Measurements from ENCODE around the gene PKDREJ. TPM values are rescaled to one million over a fixed set of nuclear protein-coding genes. Genes with fewer than 3 reads are reported as not detected.

PKDREJ gene
- total and polyA plus RNA-seq, 2 of the 4 experiments (the other 2 are of a cell fraction) = 0.02 TPM; not detected in 1

GRCh38 chr22:46250035-46250782 is 12.9 kb downstream of the PKDREJ start, which contains the start of gene CDPF1:
TSS of gene CDPF1 (minus strand) at chr22:46250293. CDS start at chr22:46248284, 2,009 bp downstream.
- H3K36me3 ChIP-seq (ENCODE audit: control insufficient read depth, insufficient read depth, low read length) = peaks cover 3% of the 10 kb centered on the region; the same call in 1 of the 2 replicates
- in situ Hi-C loops (cut with MboI; ENCODE audit: low sequenced_read_pairs) (no loop called here), dilution Hi-C loops (cut with HindIII; ENCODE audit: low sequenced_read_pairs, unreplicated experiment) (no loop called here), intact Hi-C loops (cut with micrococcal nuclease) (no loop called here)
- peak within 1 kb of the TSS; percentile 91 for H2AK5ac ChIP-seq (ENCODE audit: low read depth, low read length)
- peak within 1 kb of the TSS; percentile 58 for H4K91ac ChIP-seq (ENCODE audit: insufficient read depth, low read depth, low read length)
- H3K14ac ChIP-seq (replicated peaks; ENCODE audit: low read depth, low read length) = peak within 1 kb of the TSS; percentile 84
- H3K4me3 ChIP-seq (ENCODE audit: insufficient read depth, low read depth, low read length) = peak within 1 kb of the TSS; percentile 96
- POLR2A ChIA-PET (ENCODE audit: unreplicated experiment) = interaction anchor here (0.6 to 0.9 kb wide), 2 partner anchors 18 to 21 kb away, joined by 3 to 4 read pairs; partner anchors contain the start of gene TTC38
- H3K56ac ChIP-seq (ENCODE audit: extremely low read depth, insufficient read depth, low read length) = peak within 1 kb of the TSS; percentile 17; the same call in 1 of the 2 replicates
- peak within 1 kb of the TSS; percentile 91 for H3K9ac ChIP-seq (ENCODE audit: low read depth, low read length)
- H3K4me1 ChIP-seq (ENCODE audit: control insufficient read depth, insufficient read depth, low read length) = peaks cover 4% of the 10 kb centered on the region; the same call in 1 of the 2 replicates
- DNase-seq (peak; percentile 75), ATAC-seq (ENCODE audit: low read depth) (peak; percentile 99)
- H3K4ac ChIP-seq (ENCODE audit: low read depth, low read length) = peak within 1 kb of the TSS; percentile 72
- H2BK5ac ChIP-seq (ENCODE audit: low read depth, low read length, poor library complexity, severe bottlenecking) = peak within 1 kb of the TSS; percentile 63
- peak within 1 kb of the TSS; percentile 89 to 91 for H4K8ac ChIP-seq (ENCODE audit: low read depth in 2 of 2, low read length in 2 of 2)
- H2AK9ac ChIP-seq (replicated peaks; ENCODE audit: low read depth, low read length, poor library complexity) = peak within 1 kb of the TSS; percentile 96
- H3K27me3 ChIP-seq (ENCODE audit: control insufficient read depth, insufficient read depth, low read length) = no peaks in the 10 kb centered on the region
- no peak within 1 kb of the TSS for H2BK15ac ChIP-seq (ENCODE audit: low read depth, low read length)
- H3K23ac ChIP-seq (ENCODE audit: low read depth, low read length) = peak within 1 kb of the TSS; percentile 77
- peaks cover 26% of the 10 kb centered on the region for H3K9me1 ChIP-seq (ENCODE audit: insufficient read depth, low read length)
- H2AFZ ChIP-seq (replicated peaks; ENCODE audit: low read length, poor library complexity) = peak within 1 kb of the TSS; percentile 94
- no peak within 1 kb of the TSS for H2BK20ac ChIP-seq (ENCODE audit: low read depth, low read length)
- H3K27ac ChIP-seq (ENCODE audit: insufficient read depth, low read length) = peak within 1 kb of the TSS; percentile 91
- WGBS, 2 experiments (ENCODE audit: extremely low coverage in 2 of 2, insufficient read length in 1 of 2) = 0% methylated on average over 33 of the region's 89 CpGs; no CpG with 5 or more reads in 1 of the 2 experiments
- CTCF ChIA-PET = no interaction called here
- H3K79me1 ChIP-seq (ENCODE audit: low read depth in 1 of 2, low read length in 2 of 2) = peaks cover 15 to 46% of the 10 kb centered on the region in 2 experiments
- BruUV-seq (replicated peaks) = no TSS peak
- no peaks in the 10 kb centered on the region; the same call in 1 of the 2 replicates for H4K20me1 ChIP-seq (ENCODE audit: insufficient read depth, low read length)
- H3K9me3 ChIP-seq (ENCODE audit: control insufficient read depth, insufficient read depth, low read length) = no peaks in the 10 kb centered on the region
- TF ChIP-seq RFX5 (IDR thresholded peaks at IDR 0.05; ENCODE audit: low read depth, low read length) (no peak), BHLHE40 (IDR thresholded peaks at IDR 0.05; ENCODE audit: low read depth, low read length) (peak; percentile 39; the same call in 1 of the 2 replicates), RAD21 (IDR thresholded peaks at IDR 0.05; ENCODE audit: low read length) (no peak), POLR2A (IDR thresholded peaks at IDR 0.05; ENCODE audit: low read depth, low read length) (peak; percentile 50; the same call in 1 of the 2 replicates), MAZ (IDR thresholded peaks at IDR 0.05; ENCODE audit: borderline replicate concordance, low read depth, low read length) (peak; percentile 36; the same call in 1 of the 2 replicates), MXI1 (IDR thresholded peaks at IDR 0.05; ENCODE audit: borderline replicate concordance, low read depth, low read length) (peak; percentile 37)
- TF ChIP-seq, protein P1, sequence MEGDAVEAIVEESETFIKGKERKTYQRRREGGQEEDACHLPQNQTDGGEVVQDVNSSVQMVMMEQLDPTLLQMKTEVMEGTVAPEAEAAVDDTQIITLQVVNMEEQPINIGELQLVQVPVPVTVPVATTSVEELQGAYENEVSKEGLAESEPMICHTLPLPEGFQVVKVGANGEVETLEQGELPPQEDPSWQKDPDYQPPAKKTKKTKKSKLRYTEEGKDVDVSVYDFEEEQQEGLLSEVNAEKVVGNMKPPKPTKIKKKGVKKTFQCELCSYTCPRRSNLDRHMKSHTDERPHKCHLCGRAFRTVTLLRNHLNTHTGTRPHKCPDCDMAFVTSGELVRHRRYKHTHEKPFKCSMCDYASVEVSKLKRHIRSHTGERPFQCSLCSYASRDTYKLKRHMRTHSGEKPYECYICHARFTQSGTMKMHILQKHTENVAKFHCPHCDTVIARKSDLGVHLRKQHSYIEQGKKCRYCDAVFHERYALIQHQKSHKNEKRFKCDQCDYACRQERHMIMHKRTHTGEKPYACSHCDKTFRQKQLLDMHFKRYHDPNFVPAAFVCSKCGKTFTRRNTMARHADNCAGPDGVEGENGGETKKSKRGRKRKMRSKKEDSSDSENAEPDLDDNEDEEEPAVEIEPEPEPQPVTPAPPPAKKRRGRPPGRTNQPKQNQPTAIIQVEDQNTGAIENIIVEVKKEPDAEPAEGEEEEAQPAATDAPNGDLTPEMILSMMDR (conservative IDR thresholded peaks at IDR 0.05; ENCODE audit: low read depth, low read length) = 0 out of 2 replicates have a peak, but pooled peaks have one; percentile 1
- H4K5ac ChIP-seq (ENCODE audit: low read depth, low read length) = peak within 1 kb of the TSS; percentile 74
- H2BK120ac ChIP-seq (ENCODE audit: low read depth, low read length) = 0 out of 2 replicates have a peak within 1 kb of the TSS, but pooled peaks have one; percentile 0
- H3K4me2 ChIP-seq (ENCODE audit: low read depth, low read length) = peak within 1 kb of the TSS; percentile 68
- no peak within 1 kb of the TSS; the same call in 1 of the 2 replicates for H3K18ac ChIP-seq (ENCODE audit: low read depth, low read length)
